Gastroesophageal sphincter (tissue), 4 donors: ENCODE data around the gene AKAP13. TPM values are rescaled to one million over a fixed set of nuclear protein-coding genes. Genes with fewer than 3 reads are reported as not detected.
A peak's percentile ranks its signal among the peaks of the same experiment; 100 is the strongest.

ENCODE experiments used
- ATAC-seq: fragments of 150-250 bp; one replicate; pipeline ENCODE4 v1.9.1; 2016; ENCODE audit warnings: mild to moderate bottlenecking, moderate library complexity
- H3K27ac ChIP-seq, 4 donors: fragments of 200-600 bp; sonication (generic) in 3 of 4; 1 replicate in 3 of 4; 2 replicates in 1 of 4; pipeline ENCODE4 v1.5.1; 2016 to 2019
- H3K27me3 ChIP-seq: fragments of 200-600 bp; sonication (generic); one replicate; pipeline ENCODE4 v1.5.1; 2019
- H3K36me3 ChIP-seq, 2 donors: fragments of 200-600 bp; sonication (generic); one replicate each; pipeline ENCODE4 v1.5.1; 2019; ENCODE audit warnings: control low read depth in 1 of 2
- H3K4me1 ChIP-seq, 3 donors: fragments of 200-600 bp; sonication (generic); 1 replicate in 2 of 3; 2 replicates in 1 of 3; pipeline ENCODE4 v1.5.1; 2016 to 2019; ENCODE audit warnings: control low read depth in 2 of 3
- H3K4me3 ChIP-seq, 2 donors: fragments of 200-600 bp; sonication (generic); one replicate each; pipeline ENCODE4 v1.5.1; 2019; ENCODE audit warnings: mild to moderate bottlenecking in 1 of 2, moderate library complexity in 1 of 2
- H3K9me3 ChIP-seq, 3 donors: fragments of 200-600 bp; sonication (generic); one replicate each; pipeline ENCODE4 v1.5.1; 2017 to 2019; ENCODE audit warnings: control low read depth in 2 of 3
- EP300 ChIP-seq: sonication (generic); formaldehyde crosslinking; IDR thresholded peaks from one replicate; pipeline ENCODE4 v1.6.1; 2017; ENCODE audit warnings: antibody characterized with exemption, mild to moderate bottlenecking
- POLR2A ChIP-seq, 2 donors: fragments of 450-650 bp; IDR thresholded peaks; one replicate each; pipeline ENCODE4 v1.6.1; 2017; ENCODE audit warnings: antibody characterized with exemption in 2 of 2, mild to moderate bottlenecking in 2 of 2, moderate library complexity in 1 of 2
- POLR2AphosphoS5 ChIP-seq: sonication (generic); formaldehyde crosslinking; IDR thresholded peaks from one replicate; pipeline ENCODE4 v1.6.1; 2017; ENCODE audit warnings: antibody characterized with exemption
- WGBS, 2 donors: methylation state at CpG; one replicate each; pipeline ENCODE4 v1.1.5; 2018; ENCODE audit warnings: low coverage in 1 of 2; 5-methylcytosine and 5-hydroxymethylcytosine counted together
- total RNA-seq, 4 donors: library from RNA; depleted of rRNA; stranded (reverse); fragments of >200 nt; gene quantifications; one replicate each; pipeline ENCODE4 v1.1.0, GENCODE V29; 2016
- TF ChIP-seq, protein P1 (sequence below), 4 experiments: fragments of 200-600 bp in 2 of 4; fragments of 450-650 bp in 2 of 4; sonication (generic) in 1 of 4; IDR thresholded peaks; one replicate each; pipeline ENCODE4 v1.5.1; 2017 to 2019; ENCODE audit warnings: antibody characterized with exemption in 4 of 4, mild to moderate bottlenecking in 2 of 4, moderate library complexity in 2 of 4

The AKAP13 gene
- total RNA-seq, 4 donors from 2014 or later: 196 to 252 (median 215) TPM

DNA sequence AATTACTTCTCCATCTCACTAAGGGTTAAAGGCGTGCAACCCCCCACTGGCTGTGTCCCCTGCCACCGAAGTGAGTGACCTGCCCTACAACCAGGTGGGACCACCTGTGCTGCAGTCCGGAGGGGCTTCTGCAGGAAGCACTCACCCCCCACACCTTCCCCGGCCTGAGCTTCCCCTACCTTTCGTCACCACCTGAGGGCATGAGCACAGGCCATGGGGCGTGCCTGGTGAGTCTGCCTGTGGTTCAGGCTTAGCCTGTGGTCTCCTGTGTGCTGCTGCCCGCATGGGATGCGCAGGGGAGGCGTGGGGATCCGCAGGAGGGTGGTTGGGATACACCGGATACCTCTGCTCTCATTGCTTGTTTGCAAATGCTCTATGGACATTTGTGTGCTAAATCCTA, 368.3 kb downstream of the AKAP13 start:
- no peak for ATAC-seq
- Histone ChIP-seq H3K27ac (peak overlapping the region in 3 of 4 donors; percentile 79 to 88 (median 80)), H3K9me3 (no peaks in the 10 kb centered on the region), H3K4me3 (peak overlapping the region in 1 of 2 donors; percentile 35), H3K4me1 (peaks cover 0 to 59% (median 40%) of the 10 kb centered on the region in 3 donors), H3K36me3 (peaks cover 2 to 52% of the 10 kb centered on the region in 2 donors), H3K27me3 (no peaks in the 10 kb centered on the region)
- 60 to 70% methylated on average over 1 to 5 of the region's 11 CpGs for WGBS, 2 donors
- TF ChIP-seq, protein P1, sequence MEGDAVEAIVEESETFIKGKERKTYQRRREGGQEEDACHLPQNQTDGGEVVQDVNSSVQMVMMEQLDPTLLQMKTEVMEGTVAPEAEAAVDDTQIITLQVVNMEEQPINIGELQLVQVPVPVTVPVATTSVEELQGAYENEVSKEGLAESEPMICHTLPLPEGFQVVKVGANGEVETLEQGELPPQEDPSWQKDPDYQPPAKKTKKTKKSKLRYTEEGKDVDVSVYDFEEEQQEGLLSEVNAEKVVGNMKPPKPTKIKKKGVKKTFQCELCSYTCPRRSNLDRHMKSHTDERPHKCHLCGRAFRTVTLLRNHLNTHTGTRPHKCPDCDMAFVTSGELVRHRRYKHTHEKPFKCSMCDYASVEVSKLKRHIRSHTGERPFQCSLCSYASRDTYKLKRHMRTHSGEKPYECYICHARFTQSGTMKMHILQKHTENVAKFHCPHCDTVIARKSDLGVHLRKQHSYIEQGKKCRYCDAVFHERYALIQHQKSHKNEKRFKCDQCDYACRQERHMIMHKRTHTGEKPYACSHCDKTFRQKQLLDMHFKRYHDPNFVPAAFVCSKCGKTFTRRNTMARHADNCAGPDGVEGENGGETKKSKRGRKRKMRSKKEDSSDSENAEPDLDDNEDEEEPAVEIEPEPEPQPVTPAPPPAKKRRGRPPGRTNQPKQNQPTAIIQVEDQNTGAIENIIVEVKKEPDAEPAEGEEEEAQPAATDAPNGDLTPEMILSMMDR (IDR thresholded peaks at IDR 0.05): peak in 1 of 4 experiments; percentile 13
- no peak for TF ChIP-seq POLR2AphosphoS5
- TF ChIP-seq EP300: no peak
- TF ChIP-seq POLR2A (IDR thresholded peaks at IDR 0.05): no peak

DNA sequence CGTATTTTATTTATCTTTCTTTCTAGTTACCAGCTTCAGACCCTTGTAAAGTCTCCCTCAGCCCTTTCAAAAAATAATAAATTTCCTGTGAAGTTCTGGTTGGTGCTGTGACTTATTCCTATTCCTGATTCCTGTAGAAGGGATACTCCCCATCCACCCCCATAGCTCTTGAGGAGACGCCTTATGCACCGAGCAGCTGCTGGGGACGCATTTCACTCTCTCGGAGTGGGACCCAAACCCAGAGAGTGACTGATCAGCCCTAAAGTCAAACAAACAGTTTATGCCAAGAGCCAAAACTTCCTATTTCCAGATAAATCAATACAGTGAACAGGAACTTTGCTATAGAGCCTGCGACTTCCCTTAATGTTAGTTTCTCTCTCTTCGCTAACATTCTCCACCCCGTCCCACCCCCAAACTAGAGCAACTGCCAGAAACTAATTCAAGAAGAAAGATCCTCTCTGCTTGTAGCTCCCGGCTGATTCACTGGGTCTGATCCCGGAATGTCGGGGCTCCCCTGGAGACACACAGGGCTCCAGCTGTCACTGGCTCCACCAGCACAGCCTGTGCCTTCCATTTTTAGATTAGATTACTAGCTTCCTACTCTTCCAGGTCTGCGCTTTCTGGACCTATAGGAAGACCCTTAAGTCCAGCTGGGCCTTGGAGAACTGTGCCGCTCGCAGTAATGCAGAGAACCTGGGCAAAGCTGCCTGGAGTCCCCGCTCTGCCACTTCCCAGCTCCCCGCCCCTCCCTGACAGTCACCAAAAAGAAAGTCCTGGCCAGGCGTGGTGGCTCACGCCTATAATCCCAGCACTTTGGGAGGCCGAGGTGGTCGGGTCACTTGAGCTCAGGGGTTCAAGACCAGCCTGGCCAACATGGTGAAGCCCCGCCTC, 369.1 kb downstream of the AKAP13 start:
- ATAC-seq: peak; percentile 46
- H3K36me3 ChIP-seq: peaks cover 0 to 44% of the 10 kb centered on the region in 2 donors
- peak overlapping the region; percentile 61 to 88 (median 80) for H3K27ac ChIP-seq
- peaks cover 0 to 56% (median 40%) of the 10 kb centered on the region in 3 donors for H3K4me1 ChIP-seq
- H3K27me3 ChIP-seq: no peaks in the 10 kb centered on the region
- H3K9me3 ChIP-seq: no peaks in the 10 kb centered on the region
- WGBS, 2 donors: 18 to 25% methylated on average over 7 of the region's 21 CpGs
- peak overlapping the region; percentile 2 to 35 for H3K4me3 ChIP-seq
- TF ChIP-seq POLR2AphosphoS5 (no peak), POLR2A (IDR thresholded peaks at IDR 0.05) (no peak), EP300 (no peak)
- TF ChIP-seq, protein P1 (IDR thresholded peaks at IDR 0.05): no peak

DNA sequence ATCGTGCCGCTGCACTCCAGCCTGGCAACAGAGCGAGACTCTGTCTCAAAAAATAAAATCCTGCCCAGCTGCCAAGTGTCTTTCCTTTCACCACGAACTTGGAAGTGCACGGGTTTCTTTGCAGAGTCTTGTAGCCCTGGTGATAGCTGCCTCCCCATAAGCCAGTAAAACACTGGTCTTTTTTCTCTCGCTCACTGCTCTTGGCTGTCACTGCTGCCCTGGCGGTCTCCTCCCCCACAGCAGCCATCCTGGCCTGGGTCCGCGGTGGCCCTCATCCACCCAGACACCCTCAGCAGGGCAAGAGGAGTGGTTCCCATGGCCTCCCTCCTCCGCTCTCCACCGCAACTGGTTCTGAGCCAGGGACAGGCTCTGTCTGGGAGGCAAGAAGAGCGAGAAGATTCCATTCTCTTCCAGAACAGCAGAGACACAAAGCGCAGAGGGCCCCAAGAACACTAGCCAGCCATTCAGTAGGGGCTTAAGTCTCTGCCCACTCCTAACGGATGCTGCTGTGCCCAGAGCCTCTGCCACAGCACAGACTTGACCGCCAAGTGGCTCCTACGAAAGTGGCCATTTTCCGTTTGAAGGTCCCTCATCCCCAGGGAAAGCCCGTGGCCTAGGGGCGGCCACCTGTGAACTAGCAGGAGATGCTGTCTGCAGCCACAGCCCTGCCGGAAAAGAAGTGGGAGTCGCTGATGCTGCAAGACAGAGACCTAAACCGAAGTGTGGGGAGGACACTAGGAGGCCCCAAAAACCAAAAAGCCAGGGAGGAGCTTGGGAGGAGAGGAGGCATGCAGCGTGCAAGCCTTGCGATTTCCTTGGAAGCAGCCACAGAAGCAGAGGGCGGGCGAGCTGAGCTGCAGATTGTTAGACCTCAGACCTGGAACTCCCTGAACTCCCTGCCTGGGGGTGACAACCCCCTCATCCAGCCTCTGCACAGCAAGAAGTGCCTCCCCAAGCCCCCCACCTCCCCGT, 370.2 kb downstream of the AKAP13 start:
- Histone ChIP-seq H3K4me1 (peaks cover 0 to 67% (median 44%) of the 10 kb centered on the region in 3 donors), H3K4me3 (peak overlapping the region in 1 of 2 donors; percentile 35)
- WGBS, 2 donors: 11 to 19% methylated on average over 7 to 11 of the region's 27 CpGs

DNA sequence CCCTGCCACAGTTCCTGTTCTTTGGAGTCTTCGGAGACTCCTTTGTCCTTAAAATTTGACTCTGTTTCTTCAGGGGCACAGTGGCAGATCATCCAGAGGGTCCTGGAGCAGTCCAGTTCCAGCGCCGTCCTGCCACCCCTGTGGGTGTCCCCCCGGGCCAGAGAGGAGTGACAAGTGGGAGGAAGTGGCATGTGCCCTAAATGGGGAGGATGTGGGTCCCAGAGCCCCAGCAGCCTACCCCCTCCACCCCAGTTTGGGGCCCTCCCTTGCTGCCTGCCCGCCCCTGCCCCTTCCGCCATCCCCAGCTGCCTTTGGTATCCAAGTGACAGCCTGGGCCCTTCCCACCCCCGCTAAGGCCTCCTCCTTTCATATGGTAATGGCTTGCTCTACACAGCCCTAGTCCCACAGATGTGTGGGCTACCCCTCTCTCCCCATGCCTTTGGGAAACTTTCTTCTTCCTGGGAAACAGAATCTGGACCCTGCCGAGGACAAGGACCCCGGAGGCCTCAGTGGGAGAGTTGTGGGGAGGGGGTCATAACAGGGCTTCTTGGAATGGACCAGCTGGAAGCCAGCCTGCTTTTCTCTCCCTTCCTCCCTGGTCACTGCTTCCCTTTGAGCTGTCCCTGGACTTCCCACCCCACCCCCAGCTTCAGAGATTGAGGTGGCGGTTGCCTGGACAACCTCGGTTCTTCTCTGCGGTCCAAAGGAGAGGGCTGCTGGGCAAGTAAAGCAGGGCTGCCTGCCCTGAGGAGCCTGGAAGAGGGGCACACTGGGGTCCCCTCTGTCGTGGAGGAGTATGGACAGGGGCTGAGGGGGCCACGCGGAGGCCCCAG, 371.1 kb downstream of the AKAP13 start:
- ATAC-seq: no peak
- Histone ChIP-seq H3K4me1 (peaks cover 0 to 73% (median 44%) of the 10 kb centered on the region in 3 donors), H3K27ac (peak overlapping the region in 3 of 4 donors; percentile 79 to 88 (median 80)), H3K27me3 (no peaks in the 10 kb centered on the region), H3K9me3 (no peaks in the 10 kb centered on the region), H3K36me3 (peaks cover 0 to 24% of the 10 kb centered on the region in 2 donors), H3K4me3 (no peak overlapping the region)
- no peak for TF ChIP-seq POLR2AphosphoS5
- TF ChIP-seq, protein P1 (IDR thresholded peaks at IDR 0.05): no peak
- TF ChIP-seq POLR2A (IDR thresholded peaks at IDR 0.05): no peak
- 43 to 60% methylated on average over 2 to 3 of the region's 15 CpGs for WGBS, 2 donors

More for the DNA sequence above, 370.2 kb downstream of the AKAP13 start:
- ATAC-seq: peak; percentile 66
- Histone ChIP-seq H3K36me3 (peaks cover 0 to 33% of the 10 kb centered on the region in 2 donors), H3K9me3 (no peaks in the 10 kb centered on the region), H3K27ac (peak overlapping the region; percentile 61 to 88 (median 80)), H3K27me3 (no peaks in the 10 kb centered on the region)
- TF ChIP-seq EP300 (no peak), POLR2AphosphoS5 (peak; percentile 15)
